Activated T-helper 17 cell treated with anti-CD3 and anti-CD28 coated beads, Interleukin-2, amount 50 U/mL, for 72 hours (primary cell): Measurements from ENCODE around the gene ADD3. TPM values are rescaled to one million over a fixed set of nuclear protein-coding genes. Genes with fewer than 3 reads are reported as not detected.

Source experiments
- ATAC-seq: fragments of 150-1000 bp; cut with Tn5 transposase; replicated peaks from 2 replicates; pipeline ENCODE4 v1.10.0; 2021; ENCODE audit warnings: mild to moderate bottlenecking, moderate library complexity
- H3K27ac Mint-ChIP-seq: one replicate; pipeline ENCODE4 v1.8.0; 2022; ENCODE audit warnings: mixed read lengths
- H3K27me3 Mint-ChIP-seq: one replicate; pipeline ENCODE4 v1.8.0; 2022; ENCODE audit warnings: mixed read lengths
- H3K36me3 Mint-ChIP-seq: one replicate; pipeline ENCODE4 v1.8.0; 2022; ENCODE audit warnings: low read depth, mild to moderate bottlenecking, mixed read lengths
- H3K4me1 Mint-ChIP-seq: one replicate; pipeline ENCODE4 v1.8.0; 2022; ENCODE audit warnings: mixed read lengths
- H3K4me3 Mint-ChIP-seq: one replicate; pipeline ENCODE4 v1.8.0; 2022; ENCODE audit warnings: mild to moderate bottlenecking, mixed read lengths
- H3K9me3 Mint-ChIP-seq: one replicate; pipeline ENCODE4 v1.8.0; 2022; ENCODE audit warnings: mixed read lengths
- total RNA-seq, 2 donors: library from RNA; stranded (reverse); gene quantifications; one replicate each; pipeline ENCODE4 v1.2.3, GENCODE V29; 2022

ADD3 gene
- total RNA-seq, 2 donors from 2014 or later, result 115 to 119 TPM

DNA sequence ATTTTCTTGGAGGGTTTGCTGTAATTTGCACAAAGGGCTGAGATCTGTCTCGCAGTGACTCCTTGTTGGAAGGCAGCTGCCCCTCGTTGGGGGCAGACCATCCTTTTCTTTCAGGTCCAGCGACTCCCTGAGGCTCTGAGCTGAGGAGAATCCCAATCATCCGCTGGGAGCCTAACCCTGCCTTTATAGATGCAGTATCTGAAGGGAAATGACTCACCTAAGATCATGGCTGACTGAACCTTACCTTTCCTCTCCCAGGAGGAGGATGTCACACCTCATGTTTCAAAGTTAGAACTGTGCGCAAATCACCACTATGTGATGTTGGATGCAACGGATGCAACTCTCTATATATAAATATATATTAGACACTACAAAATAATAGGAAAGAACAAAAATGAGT is 163.2 kb downstream of the ADD3 start:
- peaks cover 62% of the 10 kb centered on the region for H3K27me3 Mint-ChIP-seq
- ATAC-seq, result peak; percentile 39
- no peaks in the 10 kb centered on the region for H3K9me3 Mint-ChIP-seq
- H3K27ac Mint-ChIP-seq, result no peak overlapping the region
- no peak overlapping the region for H3K4me3 Mint-ChIP-seq
- H3K4me1 Mint-ChIP-seq, result peaks cover 16% of the 10 kb centered on the region
- H3K36me3 Mint-ChIP-seq, result no peaks in the 10 kb centered on the region

DNA sequence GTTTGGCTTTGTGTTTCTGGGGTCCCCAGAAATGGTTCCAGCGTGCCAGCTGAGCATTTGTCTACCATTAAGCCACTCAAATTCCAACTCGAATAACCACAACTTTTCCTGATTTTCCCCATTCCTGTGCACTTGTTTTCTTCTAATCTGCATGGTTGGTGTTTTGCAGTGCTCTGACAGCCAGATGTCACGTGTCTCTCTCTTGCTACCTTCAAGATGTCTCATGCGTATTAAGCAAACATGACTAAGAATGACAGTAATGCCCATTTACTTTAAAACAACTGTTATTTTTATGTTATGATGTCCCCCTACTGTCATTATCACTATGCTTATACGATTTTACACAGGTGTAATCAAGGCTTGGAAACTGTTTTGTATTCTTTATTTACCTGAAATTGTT is 164.4 kb downstream of the ADD3 start:
- H3K27me3 Mint-ChIP-seq, result peaks cover 59% of the 10 kb centered on the region
- no peak overlapping the region for H3K4me3 Mint-ChIP-seq
- H3K9me3 Mint-ChIP-seq, result no peaks in the 10 kb centered on the region
- no peak for ATAC-seq
- H3K27ac Mint-ChIP-seq, result no peak overlapping the region
- no peaks in the 10 kb centered on the region for H3K36me3 Mint-ChIP-seq
- H3K4me1 Mint-ChIP-seq, result peaks cover 14% of the 10 kb centered on the region

DNA sequence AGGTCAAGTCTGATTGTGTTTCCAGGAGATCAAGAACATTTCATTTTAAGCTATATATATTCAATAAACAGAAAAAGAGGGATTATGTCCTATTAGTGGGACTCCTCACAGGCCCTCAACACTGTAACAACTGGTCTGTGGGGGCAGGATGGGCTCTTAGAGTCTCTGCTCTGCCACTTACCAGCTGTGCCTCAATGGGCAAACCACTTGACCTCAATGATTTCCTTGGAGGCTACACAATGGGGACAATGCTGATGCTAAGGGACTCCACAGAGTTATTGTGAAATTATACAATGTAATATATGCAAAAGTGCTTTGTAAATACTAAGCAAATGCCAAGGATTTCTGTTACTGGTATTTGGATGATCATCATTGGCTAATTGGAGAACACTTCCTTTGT is 166.4 kb downstream of the ADD3 start:
- Mint-ChIP-seq H3K9me3 (no peaks in the 10 kb centered on the region), H3K27me3 (peaks cover 52% of the 10 kb centered on the region), H3K36me3 (no peaks in the 10 kb centered on the region), H3K4me3 (no peak overlapping the region), H3K27ac (no peak overlapping the region), H3K4me1 (peaks cover 14% of the 10 kb centered on the region)
- no peak for ATAC-seq

DNA sequence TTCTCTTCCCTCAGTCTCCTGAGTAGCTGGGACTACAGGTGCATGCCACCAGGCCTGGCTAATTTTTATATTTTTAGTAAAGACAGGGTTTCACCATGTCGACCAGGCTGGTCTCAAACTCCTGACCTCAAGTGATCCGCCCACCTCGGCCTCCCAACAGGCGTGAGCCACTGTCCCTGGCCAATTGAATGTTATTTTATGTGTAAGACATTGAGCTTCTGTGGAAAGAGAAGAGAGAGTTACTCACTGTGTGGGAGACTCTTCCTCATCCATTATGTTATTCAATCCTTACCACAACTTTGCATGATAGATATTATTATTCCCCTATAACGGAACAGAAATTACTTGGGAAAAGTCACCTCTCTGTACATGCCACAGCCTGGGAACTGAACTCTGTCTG is 167.0 kb downstream of the ADD3 start:
- peaks cover 8% of the 10 kb centered on the region for H3K4me1 Mint-ChIP-seq
- H3K27ac Mint-ChIP-seq, result no peak overlapping the region
- H3K4me3 Mint-ChIP-seq, result no peak overlapping the region
- ATAC-seq, result no peak
- no peaks in the 10 kb centered on the region for H3K9me3 Mint-ChIP-seq
- H3K36me3 Mint-ChIP-seq, result no peaks in the 10 kb centered on the region
- H3K27me3 Mint-ChIP-seq, result peaks cover 51% of the 10 kb centered on the region

DNA sequence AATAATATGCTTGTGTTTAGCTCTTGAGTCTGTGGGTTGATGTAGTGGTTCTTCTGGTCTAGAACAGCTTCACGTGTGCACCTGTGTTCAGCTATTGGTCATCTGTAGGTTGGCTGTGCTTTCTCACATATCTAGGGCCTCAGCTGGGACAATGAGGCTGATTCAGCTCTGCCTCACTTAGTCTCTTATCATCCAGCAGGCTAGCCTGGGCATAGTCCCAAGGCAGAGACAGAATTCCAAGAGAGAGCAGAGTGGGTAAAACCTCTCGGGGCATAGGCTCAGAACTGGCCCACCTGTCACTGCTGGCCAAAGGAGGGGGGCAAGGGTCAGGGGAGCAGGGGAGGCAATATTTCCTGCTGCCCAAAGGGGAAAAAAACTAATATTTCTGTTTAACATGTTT is 167.6 kb downstream of the ADD3 start:
- ATAC-seq, result no peak
- Mint-ChIP-seq H3K4me1 (peaks cover 7% of the 10 kb centered on the region), H3K27me3 (peaks cover 46% of the 10 kb centered on the region), H3K27ac (no peak overlapping the region), H3K9me3 (no peaks in the 10 kb centered on the region), H3K36me3 (no peaks in the 10 kb centered on the region), H3K4me3 (no peak overlapping the region)

DNA sequence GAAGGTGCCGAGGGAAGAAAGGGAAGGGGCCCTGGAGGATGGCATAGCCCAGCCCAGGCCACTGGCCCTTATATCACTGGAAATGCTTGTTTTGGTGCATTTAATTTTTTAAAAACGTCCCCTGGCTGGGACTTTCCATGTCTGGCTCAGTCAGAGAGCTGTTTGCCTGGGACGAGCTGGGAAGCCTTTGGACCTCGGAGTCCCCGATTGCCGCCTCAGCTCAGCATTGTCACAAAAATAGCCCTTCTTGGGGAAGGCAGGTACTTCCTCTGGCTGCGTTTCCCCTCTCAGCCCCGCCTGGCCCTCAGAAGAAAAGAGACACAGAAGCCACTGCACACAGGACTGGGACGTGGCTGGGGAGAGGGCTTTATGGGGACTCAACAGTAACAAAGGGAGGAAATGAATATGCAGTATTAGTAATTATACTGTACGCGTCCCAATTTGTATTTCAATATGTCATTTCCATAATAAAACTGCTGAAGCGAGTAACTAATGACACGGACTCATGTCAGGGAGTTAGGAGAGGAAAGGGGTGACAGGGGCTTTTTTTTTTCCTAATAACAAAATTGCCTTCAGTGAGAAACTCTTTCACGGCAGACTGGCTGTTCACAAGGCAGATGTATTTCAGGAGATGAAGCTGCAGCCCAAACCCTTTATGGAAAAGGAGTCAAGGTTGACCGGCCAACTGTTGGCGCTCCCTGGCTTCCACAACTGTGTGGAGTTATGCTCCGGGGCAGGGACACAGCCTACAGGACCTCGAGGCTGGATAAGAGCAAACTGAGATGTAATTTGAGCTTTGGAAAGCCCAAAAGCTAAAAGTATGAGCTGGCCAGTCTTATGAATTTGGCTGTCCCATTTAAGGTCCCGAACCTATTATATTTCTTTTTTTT is 168.6 kb downstream of the ADD3 start:
- Mint-ChIP-seq H3K4me3 (no peak overlapping the region), H3K36me3 (no peaks in the 10 kb centered on the region), H3K4me1 (no peaks in the 10 kb centered on the region), H3K27me3 (peaks cover 37% of the 10 kb centered on the region), H3K9me3 (no peaks in the 10 kb centered on the region), H3K27ac (no peak overlapping the region)
- no peak for ATAC-seq

DNA sequence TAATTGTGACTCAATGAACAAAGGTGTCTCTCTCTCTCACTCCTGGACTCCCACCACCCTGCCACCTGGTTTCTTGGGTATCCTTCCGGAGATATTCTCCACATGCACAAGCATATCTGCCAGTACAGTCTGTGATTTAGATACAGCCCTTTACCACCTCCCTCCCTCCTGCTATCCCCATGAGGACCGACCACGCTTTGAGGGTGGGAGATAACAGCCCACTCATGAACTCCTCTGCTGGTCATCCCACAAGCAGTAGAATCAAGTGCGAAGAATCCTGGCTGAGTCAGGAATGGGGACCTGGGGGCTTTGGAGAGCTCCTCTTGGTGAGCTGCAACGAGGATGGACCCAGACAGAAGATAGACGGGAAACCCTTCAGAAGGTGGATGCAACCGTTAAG is 171.4 kb downstream of the ADD3 start:
- peaks cover 23% of the 10 kb centered on the region for H3K27me3 Mint-ChIP-seq

DNA sequence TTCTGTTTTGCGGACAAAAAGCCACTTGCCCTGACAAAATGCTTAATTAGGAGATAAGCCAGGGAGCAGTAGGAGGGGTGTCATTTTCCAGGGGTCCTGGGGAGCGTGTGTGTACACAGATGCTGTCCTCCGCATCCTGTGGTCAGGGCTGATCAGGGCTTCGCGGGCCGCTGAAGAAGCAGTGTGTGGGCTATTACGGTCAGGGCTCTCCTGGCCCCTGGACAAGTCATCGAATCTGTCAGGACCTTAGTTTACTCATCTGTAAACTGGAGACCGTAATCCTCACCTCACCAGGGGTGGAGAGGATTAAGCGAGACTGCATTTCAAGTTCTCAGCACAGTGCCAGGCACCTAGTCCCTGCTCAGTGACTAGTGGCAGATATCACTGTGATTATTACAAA is 173.7 kb downstream of the ADD3 start:
- H3K4me1 Mint-ChIP-seq, result no peaks in the 10 kb centered on the region
- H3K9me3 Mint-ChIP-seq, result no peaks in the 10 kb centered on the region
- no peak for ATAC-seq
- peaks cover 15% of the 10 kb centered on the region for H3K27me3 Mint-ChIP-seq
- no peaks in the 10 kb centered on the region for H3K36me3 Mint-ChIP-seq
- no peak overlapping the region for H3K27ac Mint-ChIP-seq
- no peak overlapping the region for H3K4me3 Mint-ChIP-seq

More for the DNA sequence above, 171.4 kb downstream of the ADD3 start:
- no peak overlapping the region for H3K27ac Mint-ChIP-seq
- no peak overlapping the region for H3K4me3 Mint-ChIP-seq
- no peaks in the 10 kb centered on the region for H3K9me3 Mint-ChIP-seq
- no peaks in the 10 kb centered on the region for H3K36me3 Mint-ChIP-seq
- H3K4me1 Mint-ChIP-seq, result no peaks in the 10 kb centered on the region
- no peak for ATAC-seq

DNA sequence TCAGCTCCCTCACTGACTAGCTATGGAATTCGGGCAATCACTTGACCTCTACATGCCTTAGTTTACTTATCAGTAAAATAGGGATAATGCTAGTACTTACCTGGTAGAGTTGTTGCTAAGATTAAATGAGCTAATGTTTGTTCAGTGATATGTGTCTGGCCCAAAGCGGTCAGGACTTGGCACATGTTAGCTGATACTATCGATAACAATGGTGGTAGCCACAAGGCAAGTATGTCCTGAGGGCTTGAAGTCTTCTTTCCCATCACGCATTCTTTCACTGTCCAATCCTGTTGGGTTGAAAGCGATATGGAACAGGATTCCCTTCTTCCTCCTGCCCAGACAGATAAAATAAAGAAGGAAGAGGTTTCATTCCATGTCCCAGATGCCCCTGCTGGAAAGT is 174.1 kb downstream of the ADD3 start:
- no peaks in the 10 kb centered on the region for H3K4me1 Mint-ChIP-seq
- H3K4me3 Mint-ChIP-seq, result no peak overlapping the region
- H3K9me3 Mint-ChIP-seq, result no peaks in the 10 kb centered on the region
- ATAC-seq, result no peak
- H3K27ac Mint-ChIP-seq, result no peak overlapping the region
- no peaks in the 10 kb centered on the region for H3K36me3 Mint-ChIP-seq
- H3K27me3 Mint-ChIP-seq, result peaks cover 15% of the 10 kb centered on the region

DNA sequence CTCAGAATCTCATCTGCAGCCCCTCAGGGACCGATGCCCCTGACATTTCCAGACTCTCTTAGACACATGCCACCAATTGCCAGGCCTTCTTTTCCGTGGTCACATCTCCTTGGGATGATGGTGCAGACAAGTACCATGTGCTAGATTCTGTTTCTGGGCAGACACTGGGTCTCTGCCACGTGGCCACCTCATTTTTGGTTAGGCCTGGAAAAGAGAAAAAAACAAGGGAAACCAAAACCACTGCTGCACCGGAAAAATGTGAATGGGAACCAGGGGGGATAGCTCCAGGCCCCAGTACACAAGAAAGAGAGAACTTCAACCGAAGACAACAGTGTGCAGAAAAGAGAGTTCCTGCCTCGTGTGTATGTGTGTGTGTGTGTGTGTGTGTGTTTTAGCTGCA is 176.6 kb downstream of the ADD3 start:
- Mint-ChIP-seq H3K9me3 (no peaks in the 10 kb centered on the region), H3K27ac (no peak overlapping the region), H3K4me3 (no peak overlapping the region), H3K4me1 (peaks cover 6% of the 10 kb centered on the region), H3K36me3 (no peaks in the 10 kb centered on the region), H3K27me3 (peaks cover 3% of the 10 kb centered on the region)
- no peak for ATAC-seq

Other genes starting within 250 kb of the ADD3 start
- 100 to 1,000 TPM in 1 of 2 donors, 10 to 100 TPM in 1; 97.5 to 108 TPM for gene XPNPEP1, start 84.5 kb upstream of the ADD3 start, total RNA-seq
- 100 to 1,000 TPM in 1 of 2 donors, 10 to 100 TPM in 1; 32.5 to 130 TPM for gene MXI1, start 199.6 kb downstream of the ADD3 start, total RNA-seq